MCF 10A (cell line): ENCODE results near the gene PTPRK. TPM values are rescaled to one million over a fixed set of nuclear protein-coding genes. Genes with fewer than 3 reads are reported as not detected.

Experiments used
- BruUV-seq: library from RNA; stranded (reverse); fragments of 400-500 nt; replicated peaks from 2 replicates; lab custom pipeline; 2021; lab: Mats Ljungman, UMichigan
- CTCF ChIA-PET: fragments of 300-600 bp; sonication (Branson Sonifier 250); formaldehyde crosslinking; extraction: SDS; loops from one replicate; lab custom pipeline; 2021; ENCODE audit warnings: antibody characterized with exemption, inconsistent platforms; lab: Yijun Ruan, JAX
- POLR2A ChIA-PET: fragments of 300-600, 350-650 bp; sonication (Branson Sonifier 250); formaldehyde crosslinking; extraction: SDS; loops from one replicate; lab custom pipeline; 2020; ENCODE audit warnings: antibody characterized with exemption, inconsistent platforms; lab: Yijun Ruan, JAX
- DNase-seq: peaks from one replicate; pipeline ENCODE4 v3.0.0-alpha.2; 2018; ENCODE audit not compliant: unreplicated experiment
- H3K27ac Mint-ChIP-seq: one replicate; pipeline ENCODE4 v1.8.0; 2022; ENCODE audit warnings: mild to moderate bottlenecking, low read depth, mixed read lengths; ENCODE audit not compliant: unreplicated experiment
- H3K27me3 Mint-ChIP-seq: one replicate; pipeline ENCODE4 v1.8.0; 2022; ENCODE audit warnings: mixed read lengths; ENCODE audit not compliant: insufficient read depth, unreplicated experiment
- H3K36me3 Mint-ChIP-seq: one replicate; pipeline ENCODE4 v1.8.0; 2022; ENCODE audit warnings: mild to moderate bottlenecking, moderate library complexity, mixed read lengths; ENCODE audit not compliant: insufficient read depth, unreplicated experiment
- H3K4me1 Mint-ChIP-seq: one replicate; pipeline ENCODE4 v1.8.0; 2022; ENCODE audit warnings: mixed read lengths; ENCODE audit not compliant: insufficient read depth, unreplicated experiment
- H3K4me3 Mint-ChIP-seq: one replicate; pipeline ENCODE4 v1.8.0; 2022; ENCODE audit warnings: mild to moderate bottlenecking, moderate library complexity, mixed read lengths; ENCODE audit not compliant: unreplicated experiment
- H3K9me3 Mint-ChIP-seq: one replicate; pipeline ENCODE4 v1.8.0; 2022; ENCODE audit warnings: mixed read lengths; ENCODE audit not compliant: unreplicated experiment
- intact Hi-C: fragments of 100-400 bp; cut with micrococcal nuclease; formaldehyde crosslinking; loops from 2 replicates; pipeline ENCODE4 v1.14.1; 2022
- total RNA-seq: library from RNA; stranded (reverse); gene quantifications from 2 replicates; pipeline ENCODE4 v1.2.3, GENCODE V29; 2022
- TF ChIP-seq, protein P1 (sequence below): fragments of 200-600 bp; IDR thresholded peaks from one replicate; pipeline ENCODE4 v1.8.0; 2022; ENCODE audit warnings: antibody characterized with exemption, mild to moderate bottlenecking; ENCODE audit not compliant: unreplicated experiment

Gene PTPRK
- total RNA-seq, 1 experiment from 2014 or later, result 50.2 TPM

DNA sequence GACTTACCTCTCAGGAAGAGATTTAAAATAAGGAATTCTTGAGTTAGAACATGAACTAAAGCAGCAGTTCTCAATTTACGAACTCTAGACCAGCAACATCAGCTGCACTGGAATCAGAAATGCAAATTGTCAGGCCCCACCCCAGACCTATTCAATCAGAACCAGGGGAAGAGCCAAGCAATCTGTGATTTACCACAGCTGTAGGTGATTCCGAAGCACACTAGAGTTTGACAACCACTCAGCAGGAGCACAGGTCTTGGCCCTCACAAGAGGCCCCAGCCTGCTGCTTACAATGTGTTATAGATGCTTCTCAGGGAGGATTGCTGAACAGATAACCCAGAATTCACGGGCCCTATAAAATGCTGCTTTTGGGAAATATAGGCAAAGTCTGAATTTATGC lies 279.2 kb downstream of the PTPRK start:
- POLR2A ChIA-PET, result no interaction called here
- H3K27me3 Mint-ChIP-seq, result no peaks in the 10 kb centered on the region
- H3K36me3 Mint-ChIP-seq, result peaks cover 7% of the 10 kb centered on the region
- no peak for DNase-seq
- peaks cover 11% of the 10 kb centered on the region for H3K4me1 Mint-ChIP-seq
- no peaks in the 10 kb centered on the region for H3K9me3 Mint-ChIP-seq
- CTCF ChIA-PET, result no interaction called here
- no peak overlapping the region for H3K4me3 Mint-ChIP-seq
- H3K27ac Mint-ChIP-seq, result no peak overlapping the region
- TF ChIP-seq, protein P1, sequence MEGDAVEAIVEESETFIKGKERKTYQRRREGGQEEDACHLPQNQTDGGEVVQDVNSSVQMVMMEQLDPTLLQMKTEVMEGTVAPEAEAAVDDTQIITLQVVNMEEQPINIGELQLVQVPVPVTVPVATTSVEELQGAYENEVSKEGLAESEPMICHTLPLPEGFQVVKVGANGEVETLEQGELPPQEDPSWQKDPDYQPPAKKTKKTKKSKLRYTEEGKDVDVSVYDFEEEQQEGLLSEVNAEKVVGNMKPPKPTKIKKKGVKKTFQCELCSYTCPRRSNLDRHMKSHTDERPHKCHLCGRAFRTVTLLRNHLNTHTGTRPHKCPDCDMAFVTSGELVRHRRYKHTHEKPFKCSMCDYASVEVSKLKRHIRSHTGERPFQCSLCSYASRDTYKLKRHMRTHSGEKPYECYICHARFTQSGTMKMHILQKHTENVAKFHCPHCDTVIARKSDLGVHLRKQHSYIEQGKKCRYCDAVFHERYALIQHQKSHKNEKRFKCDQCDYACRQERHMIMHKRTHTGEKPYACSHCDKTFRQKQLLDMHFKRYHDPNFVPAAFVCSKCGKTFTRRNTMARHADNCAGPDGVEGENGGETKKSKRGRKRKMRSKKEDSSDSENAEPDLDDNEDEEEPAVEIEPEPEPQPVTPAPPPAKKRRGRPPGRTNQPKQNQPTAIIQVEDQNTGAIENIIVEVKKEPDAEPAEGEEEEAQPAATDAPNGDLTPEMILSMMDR, result no peak
- intact Hi-C loops, result no loop called here
- BruUV-seq, result no TSS peak

DNA sequence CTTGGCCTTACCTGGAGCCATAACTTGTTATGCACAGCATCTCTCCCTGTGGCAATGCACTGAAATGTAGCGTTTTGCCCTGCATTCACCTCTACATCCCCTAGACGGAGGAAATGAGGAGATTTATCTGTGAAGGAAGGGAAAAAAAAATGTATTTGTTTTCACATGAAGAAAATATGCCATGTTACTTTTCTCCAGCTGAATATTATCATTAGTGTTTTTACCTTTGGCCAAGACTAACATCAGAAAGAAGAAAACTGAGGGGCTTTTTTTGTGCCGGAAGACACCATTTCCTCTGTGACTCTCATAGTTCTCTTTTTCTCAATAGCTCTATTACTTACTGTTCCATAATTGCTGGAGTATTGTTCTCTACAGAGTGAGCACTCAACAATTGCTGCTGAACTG lies 280.4 kb downstream of the PTPRK start:
- H3K4me1 Mint-ChIP-seq, result peaks cover 11% of the 10 kb centered on the region
- ChIA-PET POLR2A (interaction anchor here (1.0 kb wide), 1 partner anchor 281 kb away, joined by 3 read pairs; no protein-coding TSS in a partner anchor), CTCF (interaction anchor here (0.7 kb wide), 1 partner anchor 363 kb away, joined by 3 read pairs; no protein-coding TSS in a partner anchor)
- no peak overlapping the region for H3K4me3 Mint-ChIP-seq
- H3K27me3 Mint-ChIP-seq, result no peaks in the 10 kb centered on the region
- H3K36me3 Mint-ChIP-seq, result peaks cover 12% of the 10 kb centered on the region
- no peak for DNase-seq
- no TSS peak for BruUV-seq
- TF ChIP-seq, protein P1, result no peak
- H3K9me3 Mint-ChIP-seq, result no peaks in the 10 kb centered on the region
- intact Hi-C loops, result no loop called here
- no peak overlapping the region for H3K27ac Mint-ChIP-seq

DNA sequence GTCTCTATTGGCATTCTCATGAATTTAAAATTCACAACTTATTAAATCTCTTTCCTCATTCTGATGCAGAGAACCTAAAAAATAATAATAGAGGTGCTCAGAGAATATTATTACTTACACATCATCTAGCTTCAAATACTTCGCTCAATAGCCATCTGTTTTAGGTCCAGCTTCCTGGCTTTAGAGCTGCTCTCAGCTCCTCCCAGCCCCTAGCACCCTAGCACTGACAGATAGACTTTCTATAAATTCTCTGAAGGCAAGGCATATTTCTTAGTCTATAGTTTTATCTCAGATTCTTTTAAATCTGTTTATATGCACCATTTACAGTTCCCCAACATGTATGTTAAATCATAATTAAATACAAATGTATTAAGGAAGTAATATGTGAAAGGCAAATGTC lies 281.3 kb downstream of the PTPRK start:
- H3K27me3 Mint-ChIP-seq, result no peaks in the 10 kb centered on the region
- peaks cover 10% of the 10 kb centered on the region for H3K4me1 Mint-ChIP-seq
- CTCF ChIA-PET, result no interaction called here
- H3K27ac Mint-ChIP-seq, result no peak overlapping the region
- no peak for DNase-seq
- no peak overlapping the region for H3K4me3 Mint-ChIP-seq
- H3K36me3 Mint-ChIP-seq, result peaks cover 12% of the 10 kb centered on the region
- no TSS peak for BruUV-seq
- POLR2A ChIA-PET, result no interaction called here
- intact Hi-C loops, result no loop called here
- TF ChIP-seq, protein P1, result no peak
- H3K9me3 Mint-ChIP-seq, result no peaks in the 10 kb centered on the region

DNA sequence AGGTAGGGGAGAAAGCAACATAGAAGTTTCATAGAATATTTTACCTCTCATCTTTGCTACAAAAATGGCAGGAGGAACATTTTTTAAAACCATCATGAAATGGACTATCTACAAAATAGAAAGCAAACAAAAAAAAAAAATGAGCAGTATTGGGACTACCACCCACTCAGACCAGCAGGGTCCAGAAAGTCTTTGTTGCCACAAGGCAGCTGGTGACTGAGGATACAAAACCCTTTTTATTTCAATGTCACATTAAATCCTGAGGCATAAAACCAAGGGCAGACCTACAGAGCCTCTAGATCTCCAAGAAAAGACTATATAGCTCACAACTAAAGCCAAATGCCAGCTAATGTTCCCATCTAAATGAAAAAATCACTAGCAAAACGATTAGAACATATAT lies 282.2 kb downstream of the PTPRK start:
- peaks cover 14% of the 10 kb centered on the region for H3K36me3 Mint-ChIP-seq
- peaks cover 12% of the 10 kb centered on the region for H3K4me1 Mint-ChIP-seq

More for the DNA sequence above, 282.2 kb downstream of the PTPRK start:
- CTCF ChIA-PET, result interaction anchor here (0.6 to 0.7 kb wide), 2 partner anchors 65 to 1132 kb away, joined by 3 to 6 read pairs; no protein-coding TSS in a partner anchor
- intact Hi-C loops, result no loop called here
- H3K4me3 Mint-ChIP-seq, result no peak overlapping the region
- H3K9me3 Mint-ChIP-seq, result no peaks in the 10 kb centered on the region
- no TSS peak for BruUV-seq
- no peak overlapping the region for H3K27ac Mint-ChIP-seq
- TF ChIP-seq, protein P1, result no peak
- no peak for DNase-seq
- POLR2A ChIA-PET, result no interaction called here
- no peaks in the 10 kb centered on the region for H3K27me3 Mint-ChIP-seq
